Esophagus muscularis mucosa (tissue), 4 donors: ENCODE data around the gene GSC2. TPM values are rescaled to one million over a fixed set of nuclear protein-coding genes. Genes with fewer than 3 reads are reported as not detected.

ENCODE experiments used
- DNase-seq: peaks from one replicate; pipeline ENCODE4 v3.0.0-alpha.2; 2017; ENCODE audit errors: extremely low spot score
- H3K27ac ChIP-seq, 4 donors: fragments of 200-600 bp; sonication (generic); replicated peaks in 1 of 4; 1 replicate in 3 of 4; 2 replicates in 1 of 4; pipeline ENCODE4 v1.5.1; 2016 to 2019; ENCODE audit warnings: mild to moderate bottlenecking in 1 of 4
- H3K27me3 ChIP-seq, 4 donors: fragments of 200-600 bp; sonication (generic); one replicate each; pipeline versions ENCODE4 v1.5.1 to v1.6.0; 2016 to 2019
- H3K36me3 ChIP-seq, 4 donors: fragments of 200-600 bp; sonication (generic); one replicate each; pipeline ENCODE4 v1.5.1; 2016 to 2019
- H3K4me1 ChIP-seq, 4 donors: fragments of 200-600 bp; sonication (generic); one replicate each; pipeline ENCODE4 v1.5.1; 2016 to 2019
- H3K4me3 ChIP-seq, 4 donors: fragments of 200-600 bp; sonication (generic); 1 replicate in 2 of 4; 2 replicates in 2 of 4; pipeline ENCODE4 v1.5.1; 2016 to 2019; ENCODE audit warnings: mild to moderate bottlenecking in 4 of 4, moderate library complexity in 1 of 4
- H3K9me3 ChIP-seq, 4 donors: fragments of 200-600 bp; sonication (generic); 1 replicate in 3 of 4; 2 replicates in 1 of 4; pipeline ENCODE4 v1.5.1; 2016 to 2019
- CTCF ChIP-seq, 3 experiments: fragments of 200-600 bp in 2 of 3; fragments of 450-650 bp in 1 of 3; sonication (generic) in 2 of 3; IDR thresholded peaks; one replicate each; pipeline ENCODE4 v1.5.1; 2017 to 2019; ENCODE audit warnings: antibody characterized with exemption in 3 of 3, mild to moderate bottlenecking in 2 of 3, moderate library complexity in 1 of 3
- EP300 ChIP-seq: sonication (generic); formaldehyde crosslinking; IDR thresholded peaks from one replicate; pipeline ENCODE4 v1.6.1; 2017; ENCODE audit warnings: antibody characterized with exemption
- POLR2A ChIP-seq: fragments of 450-650 bp; IDR thresholded peaks from one replicate; pipeline ENCODE4 v1.6.1; 2017; ENCODE audit warnings: antibody characterized with exemption, moderate library complexity, mild to moderate bottlenecking, low read depth
- POLR2AphosphoS5 ChIP-seq, 2 donors: sonication (generic); formaldehyde crosslinking; IDR thresholded peaks; one replicate each; pipeline ENCODE4 v1.6.1; 2017; ENCODE audit warnings: antibody characterized with exemption in 2 of 2
- WGBS: methylation state at CpG from one replicate; pipeline ENCODE4 v1.1.5; 2018; 5-methylcytosine and 5-hydroxymethylcytosine counted together
- intact Hi-C: fragments of 100-400 bp; cut with DNase I; formaldehyde crosslinking; loops from one replicate; pipeline ENCODE4 v1.15.1; 2023
- total RNA-seq, 4 donors: library from RNA; depleted of rRNA; stranded (reverse); fragments of >200 nt; gene quantifications; one replicate each; pipeline versions ENCODE4 v1.1.0 to v1.2.1, GENCODE V29; 2016

Gene GSC2
- total RNA-seq, 4 donors from 2014 or later: not detected

GRCh38 chr22:19121631-19122142, 28.4 kb downstream of the GSC2 start:
- Histone ChIP-seq H3K9me3 (no peaks in the 10 kb centered on the region), H3K27ac (peak overlapping the region; percentile 91 to 97 (median 96)), H3K36me3 (no peaks in the 10 kb centered on the region), H3K27me3 (no peaks in the 10 kb centered on the region), H3K4me1 (peaks cover 51 to 59% (median 55%) of the 10 kb centered on the region in 4 donors), H3K4me3 (peak overlapping the region; percentile 80 to 98 (median 94))
- TF ChIP-seq EP300 (peak; percentile 1), POLR2A (no peak), CTCF (IDR thresholded peaks at IDR 0.05) (no peak), POLR2AphosphoS5 (IDR thresholded peaks at IDR 0.05) (no peak)
- WGBS: 0% methylated on average over 3 of the region's 47 CpGs
- no peak for DNase-seq
- intact Hi-C loops: loop anchor here (2.0 kb wide), 1 partner anchor 23 kb away; the partner anchor contains the start of gene ESS2

- no peak for TF ChIP-seq EP300
- no peak for TF ChIP-seq POLR2A
- TF ChIP-seq CTCF (IDR thresholded peaks at IDR 0.05): no peak
- no peak for TF ChIP-seq POLR2AphosphoS5 (IDR thresholded peaks at IDR 0.05)
- no peaks in the 10 kb centered on the region for H3K27me3 ChIP-seq
- H3K4me3 ChIP-seq: peak overlapping the region; percentile 80 to 98 (median 94)
- intact Hi-C loops: no loop called here
- no peak for DNase-seq
- peak overlapping the region; percentile 91 to 97 (median 96) for H3K27ac ChIP-seq
- H3K9me3 ChIP-seq: no peaks in the 10 kb centered on the region
- 27% methylated on average over 17 of the region's 23 CpGs for WGBS
- peaks cover 57 to 65% (median 62%) of the 10 kb centered on the region in 4 donors for H3K4me1 ChIP-seq
- no peaks in the 10 kb centered on the region for H3K36me3 ChIP-seq
Observed at GRCh38 chr22:19120829-19121630, 29.1 kb downstream of the GSC2 start.

- no peak overlapping the region for H3K4me3 ChIP-seq
Observed at GRCh38 chr22:19119949-19120348, 30.1 kb downstream of the GSC2 start.

GRCh38 chr22:19118329-19118880, 31.7 kb downstream of the GSC2 start:
- DNase-seq: no peak
- no peaks in the 10 kb centered on the region for H3K9me3 ChIP-seq
- H3K27me3 ChIP-seq: no peaks in the 10 kb centered on the region
- TF ChIP-seq POLR2AphosphoS5 (IDR thresholded peaks at IDR 0.05) (no peak), CTCF (IDR thresholded peaks at IDR 0.05) (no peak), POLR2A (no peak), EP300 (no peak)
- WGBS: 80% methylated on average over 4 of the region's 4 CpGs
- H3K36me3 ChIP-seq: no peaks in the 10 kb centered on the region
- H3K4me1 ChIP-seq: peaks cover 72 to 85% (median 82%) of the 10 kb centered on the region in 4 donors
- H3K4me3 ChIP-seq: no peak overlapping the region
- no peak overlapping the region for H3K27ac ChIP-seq
- intact Hi-C loops: no loop called here

More at GRCh38 chr22:19119949-19120348, 30.1 kb downstream of the GSC2 start:
- intact Hi-C loops: no loop called here
- peaks cover 65 to 76% (median 72%) of the 10 kb centered on the region in 4 donors for H3K4me1 ChIP-seq
- H3K36me3 ChIP-seq: no peaks in the 10 kb centered on the region
- H3K27ac ChIP-seq: peak overlapping the region in 1 of 4 donors; percentile 95
- no peak for TF ChIP-seq POLR2AphosphoS5 (IDR thresholded peaks at IDR 0.05)
- TF ChIP-seq POLR2A: no peak
- TF ChIP-seq EP300: no peak
- TF ChIP-seq CTCF (IDR thresholded peaks at IDR 0.05): no peak
- H3K9me3 ChIP-seq: no peaks in the 10 kb centered on the region
- no peak for DNase-seq
- H3K27me3 ChIP-seq: no peaks in the 10 kb centered on the region
- 85% methylated on average over 7 of the region's 8 CpGs for WGBS
